WTC11 (cell line): ENCODE results near the gene ARID1A. TPM values are rescaled to one million over a fixed set of nuclear protein-coding genes. Genes with fewer than 3 reads are reported as not detected.

Experiments
- ATAC-seq: fragments of 200-7000 bp; cut with Tn5 transposase; 2 replicates; pipeline ENCODE4 v1.10.0; 2021; ENCODE audit warnings: mild to moderate bottlenecking, moderate library complexity
- CTCF ChIA-PET: fragments of 300-600 bp; sonication (Branson Sonifier 250); formaldehyde crosslinking; loops from one replicate; lab custom pipeline; 2021; ENCODE audit warnings: antibody characterized with exemption; lab: Charles Lee
- POLR2A ChIA-PET: fragments of 350-600 bp; sonication (Branson Sonifier 250); formaldehyde crosslinking; loops from one replicate; lab custom pipeline; 2021; ENCODE audit warnings: antibody characterized with exemption; lab: Charles Lee
- DNase-seq: peaks from one replicate; pipeline ENCODE4 v3.0.0; 2021; ENCODE audit warnings: low spot score
- H3K27ac Mint-ChIP-seq: 2 replicates; pipeline ENCODE4 v1.8.0; 2021; ENCODE audit warnings: mixed read lengths
- H3K27me3 Mint-ChIP-seq: 2 replicates; pipeline ENCODE4 v1.8.0; 2021; ENCODE audit warnings: low read depth, mild to moderate bottlenecking, moderate library complexity, mixed read lengths
- H3K36me3 Mint-ChIP-seq: 2 replicates; pipeline ENCODE4 v1.8.0; 2021; ENCODE audit warnings: mixed read lengths
- H3K4me1 Mint-ChIP-seq: 2 replicates; pipeline ENCODE4 v1.8.0; 2022; ENCODE audit warnings: mixed read lengths
- H3K4me3 Mint-ChIP-seq: 2 replicates; pipeline ENCODE4 v1.8.0; 2021; ENCODE audit warnings: mild to moderate bottlenecking, moderate library complexity, mixed read lengths
- H3K9me3 Mint-ChIP-seq: 2 replicates; pipeline ENCODE4 v1.8.0; 2021; ENCODE audit warnings: mixed read lengths
- ELF4 ChIP-seq: sonication (generic); formaldehyde crosslinking; IDR thresholded peaks from 2 replicates; pipeline ENCODE4 v1.8.1; 2022; ENCODE audit warnings: low read depth, mild to moderate bottlenecking, moderate library complexity, missing genetic modification reagents
- ESRRA ChIP-seq: sonication (generic); formaldehyde crosslinking; IDR thresholded peaks from 2 replicates; pipeline ENCODE4 v1.8.1; 2022; ENCODE audit warnings: mild to moderate bottlenecking, missing genetic modification reagents, borderline replicate concordance
- GRHL2 ChIP-seq: fragments of 250-450 bp; sonication (Bioruptor Pico); IDR thresholded peaks from 2 replicates; pipeline ENCODE4 v1.8.0; 2022; ENCODE audit warnings: mild to moderate bottlenecking, moderate library complexity; ENCODE audit not compliant: insufficient replicate concordance, severe bottlenecking
- IRF2 ChIP-seq: sonication (generic); formaldehyde crosslinking; IDR thresholded peaks from 2 replicates; pipeline ENCODE4 v1.8.0; 2022; ENCODE audit warnings: low read depth, missing genetic modification reagents, borderline replicate concordance
- NR2C2 ChIP-seq: sonication (generic); formaldehyde crosslinking; IDR thresholded peaks from 2 replicates; pipeline ENCODE4 v1.8.0; 2022; ENCODE audit warnings: mild to moderate bottlenecking, missing genetic modification reagents
- SMAD3 ChIP-seq: sonication (generic); formaldehyde crosslinking; IDR thresholded peaks from 2 replicates; pipeline ENCODE4 v1.8.0; 2022; ENCODE audit warnings: missing genetic modification reagents, mild to moderate bottlenecking, borderline replicate concordance
- TEAD4 ChIP-seq: sonication (generic); formaldehyde crosslinking; IDR thresholded peaks from 2 replicates; pipeline ENCODE4 v1.8.0; 2022; ENCODE audit warnings: mild to moderate bottlenecking, missing genetic modification reagents
- TP53 ChIP-seq: sonication (generic); formaldehyde crosslinking; IDR thresholded peaks from 2 replicates; pipeline ENCODE4 v1.8.1; 2023; ENCODE audit warnings: mild to moderate bottlenecking, missing genetic modification reagents
- ZNF121 ChIP-seq: sonication (generic); formaldehyde crosslinking; IDR thresholded peaks from 2 replicates; pipeline ENCODE4 v1.8.0; 2023; ENCODE audit warnings: missing genetic modification reagents
- ZNF138 ChIP-seq: sonication (generic); formaldehyde crosslinking; conservative IDR thresholded peaks from 2 replicates; pipeline ENCODE4 v1.8.1; 2022; ENCODE audit warnings: mild to moderate bottlenecking, moderate library complexity, missing genetic modification reagents
- ZNF232 ChIP-seq: sonication (generic); formaldehyde crosslinking; IDR thresholded peaks from 2 replicates; pipeline ENCODE4 v1.8.0; 2022; ENCODE audit warnings: mild to moderate bottlenecking, missing genetic modification reagents
- ZNF396 ChIP-seq: fragments of 250-450 bp; sonication (Bioruptor Pico); IDR thresholded peaks from 2 replicates; pipeline ENCODE4 v1.8.0; 2021; ENCODE audit warnings: mild to moderate bottlenecking, moderate library complexity, borderline replicate concordance
- ZNF416 ChIP-seq: fragments of 250-450 bp; sonication (Bioruptor Pico); IDR thresholded peaks from 2 replicates; pipeline ENCODE4 v1.9.0; 2021; ENCODE audit warnings: mild to moderate bottlenecking, inconsistent platforms
- total RNA-seq: library from RNA; stranded (reverse); gene quantifications from 3 replicates; pipeline ENCODE4 v1.2.3, GENCODE V29; 2021
- TF ChIP-seq, protein P1 (sequence below): sonication (generic); formaldehyde crosslinking; IDR thresholded peaks from 2 replicates; pipeline ENCODE4 v1.8.1; 2023; ENCODE audit warnings: mild to moderate bottlenecking, missing genetic modification reagents, moderate library complexity
- TF ChIP-seq, protein P2 (sequence below): sonication (generic); formaldehyde crosslinking; IDR thresholded peaks from 2 replicates; pipeline ENCODE4 v1.8.1; 2022; ENCODE audit warnings: mild to moderate bottlenecking, missing genetic modification reagents, moderate library complexity, borderline replicate concordance
- TF ChIP-seq, protein P3 (sequence below): fragments of 250-450 bp; sonication (Bioruptor Pico); IDR thresholded peaks from 2 replicates; pipeline ENCODE4 v1.9.0; 2021; ENCODE audit warnings: mild to moderate bottlenecking
- TF ChIP-seq, protein P4 (sequence below): sonication (generic); formaldehyde crosslinking; IDR thresholded peaks from 2 replicates; pipeline ENCODE4 v1.8.0; 2022; ENCODE audit warnings: mild to moderate bottlenecking, missing genetic modification reagents
- TF ChIP-seq, protein P5 (sequence below): sonication (generic); formaldehyde crosslinking; IDR thresholded peaks from 2 replicates; pipeline ENCODE4 v1.8.1; 2022; ENCODE audit warnings: low read depth, mild to moderate bottlenecking, moderate library complexity, missing genetic modification reagents, borderline replicate concordance
- TF ChIP-seq, protein P6 (sequence below): sonication (generic); formaldehyde crosslinking; IDR thresholded peaks from 2 replicates; pipeline ENCODE4 v1.8.0; 2023; ENCODE audit warnings: missing genetic modification reagents

Gene ARID1A
- total RNA-seq, 1 experiment from 2014 or later, result 98.0 TPM

DNA sequence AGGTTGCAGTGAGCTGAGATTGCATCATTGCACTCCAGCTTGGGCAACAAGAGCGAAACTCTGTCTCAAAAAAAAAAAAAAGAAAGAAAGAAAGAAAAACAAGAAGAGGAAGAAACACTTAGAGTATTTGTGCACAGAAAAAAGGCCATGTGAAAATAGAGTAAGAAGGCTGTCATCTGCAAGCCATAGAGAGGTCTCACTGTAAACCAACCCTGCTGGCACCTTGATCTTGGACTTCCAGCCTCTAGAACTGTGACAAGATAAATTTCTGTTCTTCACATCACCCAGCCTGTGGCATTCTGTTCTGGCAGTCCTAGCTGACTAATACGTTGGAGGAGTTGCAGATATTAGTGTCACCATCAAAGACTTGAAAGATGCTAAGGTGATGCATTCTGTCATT lies 118.6 kb downstream of the ARID1A start:
- ChIA-PET CTCF (interaction anchor here (1.3 kb wide), 1 partner anchor 26 kb away, joined by 3 read pairs; no protein-coding TSS in a partner anchor), POLR2A (no interaction called here)
- TF ChIP-seq ZNF121 (no peak), IRF2 (no peak), NR2C2 (no peak), SMAD3 (CRISPR knock-in tag) (no peak), ZNF396 (CRISPR knock-in tag) (no peak), TP53 (CRISPR knock-in tag) (no peak), ESRRA (CRISPR knock-in tag) (no peak), ELF4 (CRISPR knock-in tag) (no peak), TEAD4 (no peak), ZNF416 (CRISPR knock-in tag) (no peak), ZNF232 (CRISPR knock-in tag) (no peak)
- TF ChIP-seq, protein P1, sequence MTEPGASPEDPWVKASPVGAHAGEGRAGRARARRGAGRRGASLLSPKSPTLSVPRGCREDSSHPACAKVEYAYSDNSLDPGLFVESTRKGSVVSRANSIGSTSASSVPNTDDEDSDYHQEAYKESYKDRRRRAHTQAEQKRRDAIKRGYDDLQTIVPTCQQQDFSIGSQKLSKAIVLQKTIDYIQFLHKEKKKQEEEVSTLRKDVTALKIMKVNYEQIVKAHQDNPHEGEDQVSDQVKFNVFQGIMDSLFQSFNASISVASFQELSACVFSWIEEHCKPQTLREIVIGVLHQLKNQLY (CRISPR knock-in tag), result no peak
- TF ChIP-seq, protein P2, sequence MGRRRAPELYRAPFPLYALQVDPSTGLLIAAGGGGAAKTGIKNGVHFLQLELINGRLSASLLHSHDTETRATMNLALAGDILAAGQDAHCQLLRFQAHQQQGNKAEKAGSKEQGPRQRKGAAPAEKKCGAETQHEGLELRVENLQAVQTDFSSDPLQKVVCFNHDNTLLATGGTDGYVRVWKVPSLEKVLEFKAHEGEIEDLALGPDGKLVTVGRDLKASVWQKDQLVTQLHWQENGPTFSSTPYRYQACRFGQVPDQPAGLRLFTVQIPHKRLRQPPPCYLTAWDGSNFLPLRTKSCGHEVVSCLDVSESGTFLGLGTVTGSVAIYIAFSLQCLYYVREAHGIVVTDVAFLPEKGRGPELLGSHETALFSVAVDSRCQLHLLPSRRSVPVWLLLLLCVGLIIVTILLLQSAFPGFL (CRISPR knock-in tag), result no peak
- TF ChIP-seq, protein P3, sequence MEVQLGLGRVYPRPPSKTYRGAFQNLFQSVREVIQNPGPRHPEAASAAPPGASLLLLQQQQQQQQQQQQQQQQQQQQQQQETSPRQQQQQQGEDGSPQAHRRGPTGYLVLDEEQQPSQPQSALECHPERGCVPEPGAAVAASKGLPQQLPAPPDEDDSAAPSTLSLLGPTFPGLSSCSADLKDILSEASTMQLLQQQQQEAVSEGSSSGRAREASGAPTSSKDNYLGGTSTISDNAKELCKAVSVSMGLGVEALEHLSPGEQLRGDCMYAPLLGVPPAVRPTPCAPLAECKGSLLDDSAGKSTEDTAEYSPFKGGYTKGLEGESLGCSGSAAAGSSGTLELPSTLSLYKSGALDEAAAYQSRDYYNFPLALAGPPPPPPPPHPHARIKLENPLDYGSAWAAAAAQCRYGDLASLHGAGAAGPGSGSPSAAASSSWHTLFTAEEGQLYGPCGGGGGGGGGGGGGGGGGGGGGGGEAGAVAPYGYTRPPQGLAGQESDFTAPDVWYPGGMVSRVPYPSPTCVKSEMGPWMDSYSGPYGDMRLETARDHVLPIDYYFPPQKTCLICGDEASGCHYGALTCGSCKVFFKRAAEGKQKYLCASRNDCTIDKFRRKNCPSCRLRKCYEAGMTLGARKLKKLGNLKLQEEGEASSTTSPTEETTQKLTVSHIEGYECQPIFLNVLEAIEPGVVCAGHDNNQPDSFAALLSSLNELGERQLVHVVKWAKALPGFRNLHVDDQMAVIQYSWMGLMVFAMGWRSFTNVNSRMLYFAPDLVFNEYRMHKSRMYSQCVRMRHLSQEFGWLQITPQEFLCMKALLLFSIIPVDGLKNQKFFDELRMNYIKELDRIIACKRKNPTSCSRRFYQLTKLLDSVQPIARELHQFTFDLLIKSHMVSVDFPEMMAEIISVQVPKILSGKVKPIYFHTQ, result no peak
- TF ChIP-seq, protein P4, sequence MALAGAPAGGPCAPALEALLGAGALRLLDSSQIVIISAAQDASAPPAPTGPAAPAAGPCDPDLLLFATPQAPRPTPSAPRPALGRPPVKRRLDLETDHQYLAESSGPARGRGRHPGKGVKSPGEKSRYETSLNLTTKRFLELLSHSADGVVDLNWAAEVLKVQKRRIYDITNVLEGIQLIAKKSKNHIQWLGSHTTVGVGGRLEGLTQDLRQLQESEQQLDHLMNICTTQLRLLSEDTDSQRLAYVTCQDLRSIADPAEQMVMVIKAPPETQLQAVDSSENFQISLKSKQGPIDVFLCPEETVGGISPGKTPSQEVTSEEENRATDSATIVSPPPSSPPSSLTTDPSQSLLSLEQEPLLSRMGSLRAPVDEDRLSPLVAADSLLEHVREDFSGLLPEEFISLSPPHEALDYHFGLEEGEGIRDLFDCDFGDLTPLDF (CRISPR knock-in tag), result no peak
- TF ChIP-seq, protein P5, sequence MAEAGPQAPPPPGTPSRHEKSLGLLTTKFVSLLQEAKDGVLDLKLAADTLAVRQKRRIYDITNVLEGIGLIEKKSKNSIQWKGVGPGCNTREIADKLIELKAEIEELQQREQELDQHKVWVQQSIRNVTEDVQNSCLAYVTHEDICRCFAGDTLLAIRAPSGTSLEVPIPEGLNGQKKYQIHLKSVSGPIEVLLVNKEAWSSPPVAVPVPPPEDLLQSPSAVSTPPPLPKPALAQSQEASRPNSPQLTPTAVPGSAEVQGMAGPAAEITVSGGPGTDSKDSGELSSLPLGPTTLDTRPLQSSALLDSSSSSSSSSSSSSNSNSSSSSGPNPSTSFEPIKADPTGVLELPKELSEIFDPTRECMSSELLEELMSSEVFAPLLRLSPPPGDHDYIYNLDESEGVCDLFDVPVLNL (CRISPR knock-in tag), result no peak
- TF ChIP-seq, protein P6, sequence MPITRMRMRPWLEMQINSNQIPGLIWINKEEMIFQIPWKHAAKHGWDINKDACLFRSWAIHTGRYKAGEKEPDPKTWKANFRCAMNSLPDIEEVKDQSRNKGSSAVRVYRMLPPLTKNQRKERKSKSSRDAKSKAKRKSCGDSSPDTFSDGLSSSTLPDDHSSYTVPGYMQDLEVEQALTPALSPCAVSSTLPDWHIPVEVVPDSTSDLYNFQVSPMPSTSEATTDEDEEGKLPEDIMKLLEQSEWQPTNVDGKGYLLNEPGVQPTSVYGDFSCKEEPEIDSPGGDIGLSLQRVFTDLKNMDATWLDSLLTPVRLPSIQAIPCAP (CRISPR knock-in tag), result no peak
- Mint-ChIP-seq H3K27me3 (peaks cover 7% of the 10 kb centered on the region), H3K27ac (no peak overlapping the region), H3K4me3 (no peak overlapping the region), H3K36me3 (peaks cover 6% of the 10 kb centered on the region), H3K4me1 (no peaks in the 10 kb centered on the region), H3K9me3 (peaks cover 15% of the 10 kb centered on the region; the same call in 1 of the 2 replicates)
- DNase-seq (no peak), ATAC-seq (no peak)

DNA sequence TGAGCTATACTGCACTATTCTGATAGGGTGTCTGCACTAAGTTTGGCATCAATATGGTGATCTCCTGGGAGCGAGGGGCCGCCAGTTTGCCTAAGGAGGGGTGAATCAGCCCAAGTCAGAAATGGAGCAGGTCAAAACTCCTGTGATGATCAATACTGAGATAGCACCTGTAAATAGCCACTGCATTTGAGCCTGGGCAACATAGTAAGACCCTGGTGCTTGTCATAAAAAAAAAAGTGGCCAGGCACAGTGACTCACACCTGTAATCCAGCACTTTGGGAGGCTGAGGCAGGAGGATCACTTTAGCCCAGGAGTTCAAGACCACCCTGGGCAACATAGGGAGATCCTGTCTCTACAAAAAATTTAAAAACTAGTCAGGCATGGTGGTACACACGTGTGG lies 119.1 kb downstream of the ARID1A start:
- CTCF ChIA-PET, result interaction anchor here (1.3 kb wide), 1 partner anchor 26 kb away, joined by 3 read pairs; no protein-coding TSS in a partner anchor
- peaks cover 6% of the 10 kb centered on the region for H3K36me3 Mint-ChIP-seq

More for the DNA sequence above, 119.1 kb downstream of the ARID1A start:
- POLR2A ChIA-PET, result no interaction called here
- TF ChIP-seq GRHL2 (CRISPR knock-in tag) (no peak), ZNF138 (CRISPR knock-in tag) (no peak), NR2C2 (no peak)
- peaks cover 9% of the 10 kb centered on the region for H3K27me3 Mint-ChIP-seq
- H3K27ac Mint-ChIP-seq, result no peak overlapping the region
- ATAC-seq (no peak), DNase-seq (no peak)
- H3K4me1 Mint-ChIP-seq, result no peaks in the 10 kb centered on the region
- H3K4me3 Mint-ChIP-seq, result no peak overlapping the region
- peaks cover 15% of the 10 kb centered on the region; the same call in 1 of the 2 replicates for H3K9me3 Mint-ChIP-seq
